Fibroblast of skin of right biceps (primary cell): Measurements from ENCODE around the gene CHEK1.
"Not testable (repeated sequence)": the region's sequence is repeated elsewhere in the genome, so short reads cannot be mapped to it uniquely, and the experiment has no call there.

Experiments used
- DNase-seq: peaks from one replicate; pipeline ENCODE4 v3.0.0-alpha.2; 2013

The CHEK1 gene

DNA sequence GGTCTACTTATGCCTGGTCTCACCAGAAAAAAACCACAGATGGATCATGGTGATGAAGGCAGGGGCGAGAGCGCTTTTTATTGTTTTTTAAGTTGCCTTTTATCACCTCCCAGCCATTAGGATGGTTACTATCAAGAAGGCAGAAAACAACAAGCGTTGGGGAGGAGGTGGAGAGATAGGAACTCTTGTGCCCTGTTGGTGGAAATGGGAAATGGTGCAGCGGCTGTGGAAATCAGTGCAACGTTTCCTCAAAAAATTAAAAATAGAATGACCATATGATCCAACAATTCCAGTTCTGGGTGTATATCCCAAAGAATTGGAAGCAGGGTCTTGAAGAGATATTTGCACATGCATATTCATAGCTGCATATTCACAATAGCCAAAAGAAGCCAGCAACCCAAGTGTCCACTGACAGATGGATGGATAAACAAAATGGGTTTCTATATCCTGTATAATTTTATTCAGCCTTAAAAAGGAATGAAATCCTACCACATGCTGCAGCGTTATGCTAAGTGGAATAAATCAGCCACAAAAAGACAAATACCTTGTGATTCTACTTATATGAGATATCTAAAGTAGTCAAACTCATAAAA is 76.2 kb downstream of the CHEK1 start:
- no peak for DNase-seq

DNA sequence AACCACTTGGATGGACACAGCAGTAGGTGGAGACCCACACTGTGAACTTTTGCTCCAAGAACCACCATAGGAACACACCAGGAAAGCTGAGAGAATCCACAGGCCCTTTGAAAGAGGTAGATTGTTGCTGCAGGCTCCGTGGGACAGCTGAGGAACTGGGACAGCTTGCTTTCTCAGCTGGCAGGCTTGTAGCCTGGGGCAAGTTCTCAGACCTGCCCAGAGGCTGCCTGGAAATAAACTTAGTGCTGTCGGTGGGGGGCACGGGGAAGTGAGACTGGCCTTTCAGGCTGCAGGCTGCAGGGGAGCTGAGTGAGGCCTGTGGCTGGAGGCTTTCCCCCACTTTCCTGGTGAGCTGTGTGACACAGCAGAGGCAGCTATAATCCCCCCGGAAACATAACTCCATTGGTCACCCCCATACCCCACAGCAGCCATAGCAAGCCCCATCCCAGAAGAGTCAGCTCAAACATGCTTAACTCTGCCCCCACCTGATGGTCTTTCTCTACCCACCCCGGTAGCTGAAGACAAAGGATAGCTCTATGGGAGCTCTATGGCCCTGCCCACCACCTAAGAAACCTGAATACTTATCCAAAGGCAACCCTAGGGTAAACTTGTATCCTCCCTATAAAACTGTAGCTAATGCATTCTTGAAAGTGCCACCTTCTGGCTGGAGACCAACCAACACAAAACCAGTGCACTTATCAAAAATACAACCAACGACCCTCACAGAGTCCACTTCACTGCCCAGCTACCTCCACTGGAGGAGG is 77.1 kb downstream of the CHEK1 start:
- DNase-seq, result no peak

DNA sequence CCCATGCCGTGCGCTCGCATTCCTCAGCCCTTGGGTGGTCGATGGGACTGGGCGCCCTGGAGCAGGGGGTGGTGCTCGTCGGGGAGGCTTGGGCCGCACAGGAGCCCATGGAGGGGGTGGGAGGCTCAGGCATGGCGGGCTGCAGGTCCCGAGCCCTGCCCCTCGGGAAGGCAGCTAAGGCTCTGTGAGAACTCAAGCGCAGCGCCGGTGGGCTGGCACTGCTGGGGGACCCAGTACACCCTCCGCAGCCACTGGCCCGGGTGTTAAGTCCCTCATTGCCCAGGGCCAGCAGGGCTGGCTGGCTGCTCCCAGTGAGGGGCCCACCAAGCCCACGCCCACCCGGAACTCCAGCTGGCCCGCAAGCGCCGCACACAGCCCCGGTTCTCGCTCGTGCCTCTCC is 79.7 kb downstream of the CHEK1 start:
- DNase-seq, result not testable (repeated sequence)

DNA sequence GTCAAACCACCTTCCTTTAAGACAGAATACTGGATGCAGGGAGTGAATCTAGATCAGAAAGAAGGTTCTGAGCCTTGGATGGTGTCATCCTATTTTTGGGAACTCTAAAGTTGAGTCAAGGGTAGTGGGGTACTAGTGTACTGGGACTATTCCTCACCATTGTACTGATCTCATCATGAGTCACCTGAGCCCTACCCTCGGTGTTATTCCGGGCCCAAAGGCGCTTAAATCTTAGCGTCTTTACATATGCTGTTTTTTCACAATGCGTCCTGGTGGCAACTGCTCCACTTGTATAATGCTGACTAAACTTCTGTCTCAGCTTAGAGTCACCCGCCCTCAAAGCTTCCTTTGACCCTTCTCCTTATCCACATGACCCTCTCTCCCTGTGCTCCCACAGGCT is 95.8 kb downstream of the CHEK1 start:
- no peak for DNase-seq

DNA sequence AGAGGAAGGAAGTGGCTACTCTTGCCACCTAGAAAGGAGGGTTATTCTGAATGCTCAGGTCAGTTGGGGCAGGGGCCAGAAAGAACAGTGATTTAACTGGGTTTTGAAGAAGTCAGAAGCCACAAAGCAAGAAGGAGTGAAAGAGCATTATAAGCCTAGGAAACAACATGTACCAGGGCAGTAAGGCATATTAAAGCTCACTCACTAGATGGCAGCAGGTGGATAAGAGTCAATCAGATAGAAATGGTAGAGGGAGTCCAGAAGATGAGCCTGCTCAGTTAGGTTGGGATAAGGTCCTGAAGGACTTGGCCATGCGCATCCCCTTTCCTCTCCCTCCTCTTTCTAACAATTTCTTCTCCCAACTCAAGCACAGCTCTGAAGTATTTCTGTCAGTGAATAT is 99.2 kb downstream of the CHEK1 start:
- DNase-seq, result no peak
